ENCODE measurements around the gene WDR37.

The WDR37 gene, protein sequence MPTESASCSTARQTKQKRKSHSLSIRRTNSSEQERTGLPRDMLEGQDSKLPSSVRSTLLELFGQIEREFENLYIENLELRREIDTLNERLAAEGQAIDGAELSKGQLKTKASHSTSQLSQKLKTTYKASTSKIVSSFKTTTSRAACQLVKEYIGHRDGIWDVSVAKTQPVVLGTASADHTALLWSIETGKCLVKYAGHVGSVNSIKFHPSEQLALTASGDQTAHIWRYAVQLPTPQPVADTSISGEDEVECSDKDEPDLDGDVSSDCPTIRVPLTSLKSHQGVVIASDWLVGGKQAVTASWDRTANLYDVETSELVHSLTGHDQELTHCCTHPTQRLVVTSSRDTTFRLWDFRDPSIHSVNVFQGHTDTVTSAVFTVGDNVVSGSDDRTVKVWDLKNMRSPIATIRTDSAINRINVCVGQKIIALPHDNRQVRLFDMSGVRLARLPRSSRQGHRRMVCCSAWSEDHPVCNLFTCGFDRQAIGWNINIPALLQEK

DNA sequence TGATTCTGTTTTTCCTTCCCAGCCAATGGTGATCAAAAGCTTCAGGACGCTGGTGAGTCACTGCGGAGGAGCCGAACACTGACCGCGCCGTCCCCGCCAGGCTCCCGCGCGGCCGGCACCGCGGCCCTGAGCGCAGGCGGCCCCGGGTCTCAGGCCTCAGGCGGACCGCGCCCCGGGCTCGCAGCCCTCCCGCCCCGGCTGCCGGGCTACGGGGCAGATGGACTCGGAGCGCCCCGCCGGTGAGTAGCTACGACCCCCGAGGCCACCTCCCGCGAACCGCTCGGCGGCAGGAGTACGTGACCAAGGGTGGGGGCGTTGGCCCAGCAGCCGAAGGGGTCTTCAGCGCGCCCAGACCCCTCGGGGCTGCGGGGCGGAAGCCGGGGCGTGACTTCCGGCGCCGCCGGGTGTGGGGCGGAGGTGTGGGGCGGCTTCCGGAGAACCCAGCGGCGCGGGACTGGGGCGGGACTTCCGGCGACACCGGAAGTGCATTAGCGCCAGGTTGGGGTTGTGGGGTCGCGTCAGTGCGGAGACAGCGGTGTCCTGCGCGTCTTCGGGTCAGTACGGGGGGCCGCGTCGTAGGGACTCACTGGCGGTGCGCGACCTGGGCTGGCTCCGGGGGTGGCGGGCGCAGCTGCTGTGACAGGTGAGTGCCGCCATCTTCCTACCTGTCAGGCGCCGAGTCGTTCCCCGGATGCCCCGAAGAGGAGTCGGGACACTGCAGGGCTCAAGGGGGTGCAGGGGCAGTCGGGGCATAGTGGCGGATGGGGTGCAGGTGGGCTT lies at the start of gene WDR37:
Gene WDR37, plus strand, starts transcription at position 60 of the 780 bp plus-strand sequence. CDS start 15,771 bp downstream, outside the sequence.
- H3K9ac ChIP-seq (ENCODE audit: low read depth, low read length): peak within 1 kb of the TSS; percentile 99
- peaks cover 99% of the 10 kb centered on the region for H3K79me2 ChIP-seq (ENCODE audit: insufficient read depth, low read length)
- peaks cover 31% of the 10 kb centered on the region for H4K20me1 ChIP-seq (ENCODE audit: insufficient read depth, low read length)
- peak within 1 kb of the TSS; percentile 96 for H2AFZ ChIP-seq (ENCODE audit: low read depth, low read length)
- H3K4me2 ChIP-seq (ENCODE audit: insufficient read depth, low read length): peak within 1 kb of the TSS; percentile 90
- H3K4me3 ChIP-seq (ENCODE audit: low read depth in 1 of 2, low read length in 2 of 2): peak within 1 kb of the TSS; percentile 94 to 100
- H3K27ac ChIP-seq (ENCODE audit: low read length): peak within 1 kb of the TSS; percentile 93
- H3K4me1 ChIP-seq (ENCODE audit: insufficient read depth, low read length): peaks cover 85% of the 10 kb centered on the region
- TF ChIP-seq, protein P1, sequence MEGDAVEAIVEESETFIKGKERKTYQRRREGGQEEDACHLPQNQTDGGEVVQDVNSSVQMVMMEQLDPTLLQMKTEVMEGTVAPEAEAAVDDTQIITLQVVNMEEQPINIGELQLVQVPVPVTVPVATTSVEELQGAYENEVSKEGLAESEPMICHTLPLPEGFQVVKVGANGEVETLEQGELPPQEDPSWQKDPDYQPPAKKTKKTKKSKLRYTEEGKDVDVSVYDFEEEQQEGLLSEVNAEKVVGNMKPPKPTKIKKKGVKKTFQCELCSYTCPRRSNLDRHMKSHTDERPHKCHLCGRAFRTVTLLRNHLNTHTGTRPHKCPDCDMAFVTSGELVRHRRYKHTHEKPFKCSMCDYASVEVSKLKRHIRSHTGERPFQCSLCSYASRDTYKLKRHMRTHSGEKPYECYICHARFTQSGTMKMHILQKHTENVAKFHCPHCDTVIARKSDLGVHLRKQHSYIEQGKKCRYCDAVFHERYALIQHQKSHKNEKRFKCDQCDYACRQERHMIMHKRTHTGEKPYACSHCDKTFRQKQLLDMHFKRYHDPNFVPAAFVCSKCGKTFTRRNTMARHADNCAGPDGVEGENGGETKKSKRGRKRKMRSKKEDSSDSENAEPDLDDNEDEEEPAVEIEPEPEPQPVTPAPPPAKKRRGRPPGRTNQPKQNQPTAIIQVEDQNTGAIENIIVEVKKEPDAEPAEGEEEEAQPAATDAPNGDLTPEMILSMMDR (IDR thresholded peaks at IDR 0.05; ENCODE audit: borderline replicate concordance, extremely low read depth, low read length, poor library complexity, severe bottlenecking): no peak
- no peak for TF ChIP-seq EZH2 (IDR thresholded peaks at IDR 0.05; ENCODE audit: borderline replicate concordance, low read depth, low read length, severe bottlenecking)
- no peaks in the 10 kb centered on the region for H3K9me3 ChIP-seq (ENCODE audit: insufficient read depth, low read length, severe bottlenecking)
- peaks cover 51% of the 10 kb centered on the region for H3K36me3 ChIP-seq (ENCODE audit: insufficient read depth, low read length)
- peak; percentile 88 for DNase-seq
- peak; percentile 95 for ATAC-seq (ENCODE audit: insufficient read depth, low read depth)
- H3K27me3 ChIP-seq (ENCODE audit: insufficient read depth, low read length, poor library complexity): no peaks in the 10 kb centered on the region

DNA sequence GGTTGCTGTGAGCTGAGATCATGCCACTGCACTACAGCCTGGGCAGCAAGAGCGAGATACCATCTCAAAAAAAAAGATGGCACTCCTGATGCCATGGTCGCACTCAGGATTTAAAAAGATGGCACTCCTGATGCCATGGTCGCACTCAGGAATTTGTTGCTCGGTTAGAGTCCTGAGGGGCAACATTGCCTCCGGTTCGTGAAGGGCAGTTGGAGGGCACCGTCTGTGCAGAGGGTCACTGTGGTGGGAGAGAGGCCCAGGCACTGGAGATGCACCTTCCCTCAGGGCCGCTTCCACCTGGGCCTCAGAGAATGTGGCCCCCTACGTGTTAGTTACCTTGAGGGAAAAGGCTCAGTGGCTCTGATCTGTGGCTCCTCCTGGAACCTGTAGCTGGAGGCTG lies 49.6 kb upstream of the WDR37 start:
- Histone ChIP-seq H3K36me3 (ENCODE audit: insufficient read depth, low read length) (peaks cover 100% of the 10 kb centered on the region), H3K4me2 (ENCODE audit: insufficient read depth, low read length) (no peak overlapping the region), H3K9ac (ENCODE audit: low read depth, low read length) (no peak overlapping the region), H3K27ac (ENCODE audit: low read length) (no peak overlapping the region), H4K20me1 (ENCODE audit: insufficient read depth, low read length) (peaks cover 37% of the 10 kb centered on the region), H3K4me1 (ENCODE audit: insufficient read depth, low read length) (no peaks in the 10 kb centered on the region), H3K79me2 (ENCODE audit: insufficient read depth, low read length) (peaks cover 51% of the 10 kb centered on the region), H3K9me3 (ENCODE audit: insufficient read depth, low read length, severe bottlenecking) (peaks cover 2% of the 10 kb centered on the region), H2AFZ (ENCODE audit: low read depth, low read length) (no peak overlapping the region), H3K4me3 (ENCODE audit: low read depth in 1 of 2, low read length in 2 of 2) (no peak overlapping the region), H3K27me3 (ENCODE audit: insufficient read depth, low read length, poor library complexity) (no peaks in the 10 kb centered on the region)
- no peak for TF ChIP-seq EZH2 (IDR thresholded peaks at IDR 0.05; ENCODE audit: borderline replicate concordance, low read depth, low read length, severe bottlenecking)
- TF ChIP-seq, protein P1 (IDR thresholded peaks at IDR 0.05; ENCODE audit: borderline replicate concordance, extremely low read depth, low read length, poor library complexity, severe bottlenecking): no peak
- ATAC-seq (ENCODE audit: insufficient read depth, low read depth) (no peak), DNase-seq (no peak)

DNA sequence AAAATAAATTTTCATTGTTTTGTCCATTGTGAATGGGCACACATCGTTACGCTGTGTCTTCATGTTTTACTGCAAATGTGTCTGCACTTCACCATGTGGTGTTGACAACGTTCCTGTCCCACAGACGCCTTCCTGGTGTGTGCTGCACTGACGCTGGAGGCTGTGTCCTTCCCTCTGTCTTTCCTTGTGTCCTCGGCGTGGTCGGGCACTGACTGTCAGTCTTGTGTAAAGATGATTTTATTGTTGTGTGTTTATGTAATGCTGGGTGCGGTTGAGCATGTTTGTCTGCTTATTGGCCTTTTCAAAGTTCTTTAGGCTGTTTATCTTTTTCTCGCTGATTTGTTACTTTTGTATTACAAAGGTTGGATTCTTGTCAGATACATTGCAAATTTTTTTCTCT lies 48.6 kb upstream of the WDR37 start:
- Histone ChIP-seq H3K79me2 (ENCODE audit: insufficient read depth, low read length) (peaks cover 42% of the 10 kb centered on the region), H3K27ac (ENCODE audit: low read length) (no peak overlapping the region)
- no peak for ATAC-seq (ENCODE audit: insufficient read depth, low read depth)

More for the DNA sequence above, 48.6 kb upstream of the WDR37 start:
- no peak overlapping the region for H3K4me3 ChIP-seq (ENCODE audit: low read depth in 1 of 2, low read length in 2 of 2)
- no peaks in the 10 kb centered on the region for H3K4me1 ChIP-seq (ENCODE audit: insufficient read depth, low read length)
- peaks cover 37% of the 10 kb centered on the region for H4K20me1 ChIP-seq (ENCODE audit: insufficient read depth, low read length)
- H3K9ac ChIP-seq (ENCODE audit: low read depth, low read length): no peak overlapping the region
- peaks cover 100% of the 10 kb centered on the region for H3K36me3 ChIP-seq (ENCODE audit: insufficient read depth, low read length)
- DNase-seq: no peak
- H3K27me3 ChIP-seq (ENCODE audit: insufficient read depth, low read length, poor library complexity): no peaks in the 10 kb centered on the region
- H3K9me3 ChIP-seq (ENCODE audit: insufficient read depth, low read length, severe bottlenecking): no peaks in the 10 kb centered on the region
- no peak overlapping the region for H3K4me2 ChIP-seq (ENCODE audit: insufficient read depth, low read length)
- H2AFZ ChIP-seq (ENCODE audit: low read depth, low read length): no peak overlapping the region
- TF ChIP-seq EZH2 (IDR thresholded peaks at IDR 0.05; ENCODE audit: borderline replicate concordance, low read depth, low read length, severe bottlenecking): no peak
- TF ChIP-seq, protein P1 (IDR thresholded peaks at IDR 0.05; ENCODE audit: borderline replicate concordance, extremely low read depth, low read length, poor library complexity, severe bottlenecking): no peak
